GM21529 (cell line): ENCODE data around the gene RAD23A.
"Not testable (repeated sequence)": the region's sequence is repeated elsewhere in the genome, so short reads cannot be mapped to it uniquely, and the experiment has no call there.

ENCODE experiments used
- ATAC-seq: cut with Tn5 transposase; IDR thresholded peaks from one replicate; pipeline ENCODE4 v1.9.1; 2021; ENCODE audit not compliant: unreplicated experiment

The RAD23A gene

DNA sequence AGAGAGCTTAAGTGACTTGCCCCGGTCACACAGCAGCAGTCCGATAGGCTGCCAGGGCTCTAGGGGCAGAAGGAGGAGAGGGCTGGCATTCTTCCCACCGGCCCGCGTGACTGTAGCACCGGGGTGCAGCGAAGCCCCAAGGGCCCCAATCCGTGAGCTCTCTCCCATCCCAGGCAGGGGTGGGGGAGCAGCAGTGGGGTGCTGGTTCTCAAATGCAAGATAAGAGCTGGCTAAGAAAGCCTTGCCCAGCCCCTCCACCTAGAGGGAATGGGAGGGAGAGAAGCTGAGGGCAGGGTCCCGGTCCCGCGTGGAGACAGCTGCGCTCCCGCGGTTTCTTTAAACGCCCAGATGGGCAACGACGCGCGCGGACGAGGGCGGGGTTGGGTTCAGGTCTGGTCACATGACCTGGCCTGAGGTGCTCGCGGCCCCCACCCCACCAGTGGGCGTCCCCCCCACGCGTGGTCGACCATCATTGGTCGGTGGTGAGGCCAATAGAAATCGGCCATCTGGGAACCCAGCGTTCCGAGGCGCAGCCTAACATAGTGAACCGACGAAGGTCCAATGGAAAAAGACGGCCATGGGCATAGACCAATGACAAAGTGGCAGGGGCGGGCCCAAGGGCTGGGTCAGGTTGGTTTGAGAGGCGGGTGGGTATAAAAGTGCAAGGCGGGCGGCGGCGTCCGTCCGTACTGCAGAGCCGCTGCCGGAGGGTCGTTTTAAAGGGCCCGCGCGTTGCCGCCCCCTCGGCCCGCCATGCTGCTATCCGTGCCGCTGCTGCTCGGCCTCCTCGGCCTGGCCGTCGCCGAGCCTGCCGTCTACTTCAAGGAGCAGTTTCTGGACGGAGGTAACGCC lies 7.5 kb upstream of the RAD23A start, which contains the start of gene CALR:
Gene CALR, plus strand, starts transcription at position 683 of the 852 bp plus-strand sequence. Its CDS starts 71 bp downstream, at position 754.
- peak; percentile 81 for ATAC-seq

DNA sequence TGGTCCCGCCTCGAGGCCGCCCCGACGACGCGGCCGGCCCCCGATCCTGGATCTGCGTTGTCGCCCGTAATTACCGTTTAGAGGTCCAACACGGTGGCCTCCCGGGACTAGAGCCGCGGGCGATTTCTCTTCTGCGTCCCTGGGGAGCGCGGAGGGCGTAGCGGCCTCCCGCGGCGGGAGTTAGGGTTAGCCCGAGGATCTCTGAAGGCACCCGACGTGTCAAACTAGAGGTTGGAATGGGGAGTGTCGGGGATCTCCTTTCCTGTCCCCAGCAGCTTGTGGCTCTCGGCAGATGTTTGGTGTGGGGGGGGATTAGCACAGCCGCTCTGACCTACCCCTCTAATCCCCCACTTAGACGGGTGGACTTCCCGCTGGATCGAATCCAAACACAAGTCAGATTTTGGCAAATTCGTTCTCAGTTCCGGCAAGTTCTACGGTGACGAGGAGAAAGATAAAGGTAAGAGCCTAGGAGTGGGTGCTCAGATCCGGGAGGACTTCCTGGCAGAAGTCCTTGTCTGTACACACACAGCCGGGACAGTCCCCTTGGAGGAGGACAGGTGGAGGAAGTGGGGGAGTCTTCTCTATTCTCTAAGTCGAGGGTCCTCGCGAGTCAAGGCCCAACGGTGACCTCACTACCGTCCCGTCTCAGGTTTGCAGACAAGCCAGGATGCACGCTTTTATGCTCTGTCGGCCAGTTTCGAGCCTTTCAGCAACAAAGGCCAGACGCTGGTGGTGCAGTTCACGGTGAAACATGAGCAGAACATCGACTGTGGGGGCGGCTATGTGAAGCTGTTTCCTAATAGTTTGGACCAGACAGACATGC lies 6.7 kb upstream of the RAD23A start:
- peak; percentile 5 for ATAC-seq

DNA sequence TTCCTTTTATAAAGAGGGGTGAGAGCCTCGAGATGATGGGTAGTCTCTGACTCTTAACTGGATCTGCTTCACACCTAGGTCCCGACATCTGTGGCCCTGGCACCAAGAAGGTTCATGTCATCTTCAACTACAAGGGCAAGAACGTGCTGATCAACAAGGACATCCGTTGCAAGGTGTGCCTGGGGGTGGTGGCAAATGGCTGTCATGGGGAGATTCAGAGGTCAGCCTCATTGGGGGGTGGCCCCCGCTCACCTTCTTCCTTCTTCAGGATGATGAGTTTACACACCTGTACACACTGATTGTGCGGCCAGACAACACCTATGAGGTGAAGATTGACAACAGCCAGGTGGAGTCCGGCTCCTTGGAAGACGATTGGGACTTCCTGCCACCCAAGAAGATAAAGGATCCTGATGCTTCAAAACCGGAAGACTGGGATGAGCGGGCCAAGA lies 5.7 kb upstream of the RAD23A start:
- ATAC-seq, result no peak

DNA sequence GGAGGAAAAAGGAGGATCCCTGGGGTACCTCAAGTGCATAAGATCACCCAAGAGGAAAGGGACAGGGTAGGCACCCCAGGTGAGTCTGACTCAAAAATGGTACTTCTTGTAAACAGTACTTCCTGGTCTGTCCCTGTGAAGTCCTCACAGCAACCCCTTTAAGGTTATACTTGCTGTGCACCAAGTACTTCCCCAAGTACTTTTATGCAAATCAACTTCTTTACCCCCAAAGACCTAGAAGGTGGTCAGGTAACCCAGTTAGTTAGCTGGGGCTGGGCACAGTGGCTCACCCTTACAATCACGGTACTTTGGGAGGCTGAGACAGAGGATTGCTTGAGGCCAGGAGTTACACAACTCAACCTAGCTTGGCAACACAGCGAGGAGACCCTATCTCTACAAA lies 4.8 kb upstream of the RAD23A start:
- no peak for ATAC-seq

DNA sequence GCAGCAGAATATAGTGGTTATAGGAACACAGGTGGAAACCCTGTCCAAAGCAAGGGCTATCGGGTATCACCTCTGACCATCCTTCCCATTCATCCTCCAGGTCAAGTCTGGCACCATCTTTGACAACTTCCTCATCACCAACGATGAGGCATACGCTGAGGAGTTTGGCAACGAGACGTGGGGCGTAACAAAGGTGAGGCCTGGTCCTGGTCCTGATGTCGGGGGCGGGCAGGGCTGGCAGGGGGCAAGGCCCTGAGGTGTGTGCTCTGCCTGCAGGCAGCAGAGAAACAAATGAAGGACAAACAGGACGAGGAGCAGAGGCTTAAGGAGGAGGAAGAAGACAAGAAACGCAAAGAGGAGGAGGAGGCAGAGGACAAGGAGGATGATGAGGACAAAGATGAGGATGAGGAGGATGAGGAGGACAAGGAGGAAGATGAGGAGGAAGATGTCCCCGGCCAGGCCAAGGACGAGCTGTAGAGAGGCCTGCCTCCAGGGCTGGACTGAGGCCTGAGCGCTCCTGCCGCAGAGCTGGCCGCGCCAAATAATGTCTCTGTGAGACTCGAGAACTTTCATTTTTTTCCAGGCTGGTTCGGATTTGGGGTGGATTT lies 2.1 kb upstream of the RAD23A start:
- no peak for ATAC-seq

DNA sequence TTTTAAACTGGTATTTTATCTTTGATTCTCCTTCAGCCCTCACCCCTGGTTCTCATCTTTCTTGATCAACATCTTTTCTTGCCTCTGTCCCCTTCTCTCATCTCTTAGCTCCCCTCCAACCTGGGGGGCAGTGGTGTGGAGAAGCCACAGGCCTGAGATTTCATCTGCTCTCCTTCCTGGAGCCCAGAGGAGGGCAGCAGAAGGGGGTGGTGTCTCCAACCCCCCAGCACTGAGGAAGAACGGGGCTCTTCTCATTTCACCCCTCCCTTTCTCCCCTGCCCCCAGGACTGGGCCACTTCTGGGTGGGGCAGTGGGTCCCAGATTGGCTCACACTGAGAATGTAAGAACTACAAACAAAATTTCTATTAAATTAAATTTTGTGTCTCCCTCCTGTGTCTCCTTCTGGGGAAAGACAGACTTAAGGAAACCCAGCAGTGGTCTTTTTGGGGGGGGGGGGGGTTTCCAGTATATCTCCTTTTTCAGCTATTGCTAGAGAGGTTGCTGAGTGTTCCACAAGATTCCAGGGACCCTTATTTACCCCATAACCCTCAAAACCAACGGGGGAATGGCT lies 1.5 kb upstream of the RAD23A start:
- ATAC-seq, result no peak

DNA sequence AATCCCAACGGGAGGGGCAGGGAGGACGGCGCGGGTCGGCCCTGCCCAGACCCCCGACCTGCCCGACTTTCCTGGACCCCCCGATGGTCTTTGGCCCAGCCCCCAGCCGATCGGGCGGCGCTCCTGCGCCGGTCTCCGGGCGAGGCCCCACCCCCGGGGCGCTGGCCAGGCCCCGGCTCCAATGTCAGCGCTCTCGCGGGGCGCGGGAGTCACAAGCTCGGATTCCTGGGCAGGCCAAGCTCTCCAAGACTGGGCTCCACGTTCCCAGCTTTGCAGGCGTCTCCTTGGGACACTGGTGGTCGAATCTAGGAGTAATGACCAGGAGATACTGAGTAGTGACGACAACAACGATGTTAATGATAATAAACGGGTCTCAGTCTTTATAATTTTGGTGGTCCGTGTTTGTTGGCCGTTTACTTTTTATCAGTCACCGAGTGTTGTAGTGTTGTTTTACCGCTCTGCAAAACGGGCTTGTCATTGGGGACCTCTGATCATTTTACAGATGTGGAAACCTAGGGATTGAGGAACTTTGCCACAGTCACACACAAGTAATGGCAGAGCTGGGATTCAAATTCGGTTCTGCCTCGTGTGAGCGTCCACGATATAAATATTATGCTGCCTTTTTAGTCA lies 545 bp downstream of the RAD23A start:
- ATAC-seq, result peak; percentile 37

DNA sequence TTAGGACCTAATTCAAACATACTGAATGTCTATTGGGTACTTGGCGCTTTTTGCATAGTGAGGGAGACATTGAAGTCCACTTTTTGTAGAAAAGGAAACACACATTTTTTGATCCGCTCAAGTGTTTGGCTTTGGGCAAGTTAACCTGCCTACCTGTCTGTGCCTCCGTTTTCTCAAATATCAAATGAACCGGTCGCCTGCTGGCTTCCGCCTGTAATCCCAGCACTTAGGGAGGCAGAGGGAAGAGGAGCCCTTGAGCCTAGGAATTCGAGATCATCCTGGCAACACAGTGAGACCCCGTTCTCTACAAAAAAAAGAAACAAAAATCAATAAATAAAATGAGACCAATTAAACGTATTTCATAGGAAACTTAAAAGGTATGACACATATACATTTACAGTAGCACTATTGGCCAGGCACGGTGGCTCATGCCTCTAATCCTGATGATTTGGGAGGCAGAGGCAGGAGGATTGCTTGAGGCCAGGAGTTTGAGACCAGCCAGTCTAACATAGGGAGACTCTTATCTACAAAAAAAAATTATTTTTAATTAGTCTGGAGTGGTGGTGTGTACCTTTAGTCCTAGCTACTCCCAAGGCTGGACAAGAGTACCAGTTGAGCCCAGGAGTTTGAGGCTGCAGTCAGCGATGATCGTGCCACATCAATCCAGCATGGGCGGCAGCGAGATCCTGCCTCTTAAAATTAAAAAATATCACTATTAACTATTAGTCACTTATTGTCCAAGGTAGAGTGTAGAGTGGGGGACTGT lies 1.3 kb downstream of the RAD23A start:
- ATAC-seq, result no peak

DNA sequence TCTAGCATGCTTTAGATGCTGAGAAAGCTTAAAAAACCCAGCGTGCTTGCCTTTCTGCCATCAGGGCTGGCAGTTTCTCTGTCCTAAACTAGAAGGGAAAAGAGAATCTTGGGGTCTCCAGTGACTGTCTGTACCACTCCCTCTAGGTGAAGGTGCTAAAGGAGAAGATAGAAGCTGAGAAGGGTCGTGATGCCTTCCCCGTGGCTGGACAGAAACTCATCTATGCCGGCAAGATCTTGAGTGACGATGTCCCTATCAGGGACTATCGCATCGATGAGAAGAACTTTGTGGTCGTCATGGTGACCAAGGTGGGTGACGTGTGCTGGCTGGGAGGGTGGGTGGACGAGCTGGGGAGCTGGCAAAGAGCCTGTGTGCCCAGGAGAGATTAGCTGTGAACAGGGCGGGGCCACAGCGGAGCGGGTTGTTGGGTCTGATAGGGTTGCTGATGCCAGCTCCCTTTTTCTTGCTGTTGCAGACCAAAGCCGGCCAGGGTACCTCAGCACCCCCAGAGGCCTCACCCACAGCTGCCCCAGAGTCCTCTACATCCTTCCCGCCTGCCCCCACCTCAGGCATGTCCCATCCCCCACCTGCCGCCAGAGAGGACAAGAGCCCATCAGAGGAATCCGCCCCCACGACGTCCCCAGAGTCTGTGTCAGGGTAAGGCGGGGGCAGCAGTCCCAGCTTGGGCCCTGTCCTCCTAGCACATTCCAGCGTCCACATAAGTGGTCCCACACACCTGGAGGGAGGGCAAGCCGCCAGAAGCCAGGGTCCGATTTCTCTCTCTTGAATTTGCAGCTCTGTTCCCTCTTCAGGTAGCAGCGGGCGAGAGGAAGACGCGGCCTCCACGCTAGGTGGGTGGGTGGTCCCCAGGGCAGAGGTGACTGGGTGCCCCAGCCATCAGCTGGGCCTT lies 2.3 kb downstream of the RAD23A start:
- no peak for ATAC-seq

DNA sequence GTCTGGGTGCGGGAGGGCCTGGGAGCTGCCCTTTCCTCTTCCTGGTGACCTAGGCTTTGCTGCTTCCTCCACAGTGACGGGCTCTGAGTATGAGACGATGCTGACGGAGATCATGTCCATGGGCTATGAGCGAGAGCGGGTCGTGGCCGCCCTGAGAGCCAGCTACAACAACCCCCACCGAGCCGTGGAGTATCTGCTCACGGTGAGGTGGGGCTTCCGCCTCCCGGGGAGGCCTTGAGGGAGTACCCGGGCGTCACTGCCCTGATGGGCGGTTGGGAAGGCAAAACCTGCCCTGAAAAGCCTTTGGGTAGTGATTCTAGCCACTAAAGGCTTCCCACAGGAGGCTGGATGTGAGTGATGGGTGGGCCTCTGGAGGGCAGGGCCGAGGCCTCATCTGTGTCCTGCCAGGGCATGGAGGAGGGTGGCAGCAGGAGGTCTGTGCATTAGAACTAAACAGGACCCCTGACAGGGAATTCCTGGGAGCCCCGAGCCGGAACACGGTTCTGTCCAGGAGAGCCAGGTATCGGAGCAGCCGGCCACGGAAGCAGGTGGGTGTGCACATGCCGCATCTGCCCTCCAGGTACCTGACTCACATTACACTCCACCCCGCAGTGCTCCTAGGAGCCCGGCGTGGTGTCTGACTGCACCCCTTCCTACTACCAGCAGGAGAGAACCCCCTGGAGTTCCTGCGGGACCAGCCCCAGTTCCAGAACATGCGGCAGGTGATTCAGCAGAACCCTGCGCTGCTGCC lies 3.1 kb downstream of the RAD23A start:
- no peak for ATAC-seq

DNA sequence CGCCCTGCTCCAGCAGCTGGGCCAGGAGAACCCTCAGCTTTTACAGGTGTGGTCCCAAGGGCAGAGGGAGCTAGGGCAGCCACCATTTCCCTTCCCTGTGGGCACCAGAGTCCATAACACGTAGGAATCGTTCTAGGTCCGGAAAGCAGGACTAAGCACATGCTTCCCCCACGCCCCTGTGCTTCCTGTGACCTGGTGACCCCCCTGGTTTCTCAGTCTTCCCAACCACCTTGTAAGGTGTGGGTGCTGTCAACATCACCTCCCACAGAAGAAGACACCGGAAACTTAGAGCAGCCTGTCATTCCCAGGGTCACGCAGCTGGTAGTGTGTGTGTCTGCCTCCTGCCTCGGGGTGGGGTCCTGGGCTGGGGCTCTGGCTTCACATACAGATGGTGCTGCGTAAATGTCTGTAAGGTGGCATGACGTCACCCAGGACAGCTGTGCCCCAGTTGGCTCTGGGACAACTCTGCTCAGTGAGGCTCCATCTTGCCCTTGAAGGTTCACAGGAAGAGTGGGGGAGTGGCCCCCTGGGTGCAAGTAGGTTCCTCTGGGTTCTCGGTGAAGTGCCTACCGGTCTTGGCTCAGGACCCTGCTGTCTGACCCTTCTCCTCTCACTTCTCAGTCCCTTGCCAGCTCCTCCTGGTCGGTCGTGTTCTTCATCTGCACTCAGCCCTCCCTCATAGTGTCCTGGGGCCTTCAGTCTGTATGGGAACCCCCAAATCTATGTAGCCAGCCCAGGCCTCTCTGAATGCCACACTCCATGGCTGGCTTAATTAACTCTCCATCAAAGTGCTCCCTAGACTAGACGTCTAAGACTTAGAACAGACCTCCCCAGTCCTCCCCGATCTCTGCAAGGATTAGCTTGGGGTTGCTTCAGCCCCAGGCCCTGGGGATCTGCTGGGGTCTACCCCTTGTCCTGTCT lies 4.0 kb downstream of the RAD23A start:
- ATAC-seq, result no peak

DNA sequence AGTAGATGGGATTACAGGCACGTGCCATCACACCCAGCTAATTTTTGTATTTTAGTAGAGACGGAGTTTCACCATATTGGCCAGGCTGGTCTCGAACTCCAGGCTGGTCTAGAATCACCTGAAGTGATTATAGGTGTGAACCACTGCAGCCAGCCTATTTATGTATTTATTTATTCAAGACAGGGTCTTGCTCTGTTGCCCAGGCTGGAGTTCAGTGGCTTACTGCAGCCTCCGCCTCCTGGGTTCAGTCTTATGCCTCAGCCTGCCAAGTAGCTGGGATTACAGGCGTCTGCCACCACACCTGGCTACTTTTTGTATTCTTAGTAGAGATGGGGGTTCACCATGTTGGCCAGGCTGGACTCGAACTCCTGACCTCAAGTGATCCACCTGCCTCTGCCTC lies 6.4 kb downstream of the RAD23A start:
- not testable (repeated sequence) for ATAC-seq

DNA sequence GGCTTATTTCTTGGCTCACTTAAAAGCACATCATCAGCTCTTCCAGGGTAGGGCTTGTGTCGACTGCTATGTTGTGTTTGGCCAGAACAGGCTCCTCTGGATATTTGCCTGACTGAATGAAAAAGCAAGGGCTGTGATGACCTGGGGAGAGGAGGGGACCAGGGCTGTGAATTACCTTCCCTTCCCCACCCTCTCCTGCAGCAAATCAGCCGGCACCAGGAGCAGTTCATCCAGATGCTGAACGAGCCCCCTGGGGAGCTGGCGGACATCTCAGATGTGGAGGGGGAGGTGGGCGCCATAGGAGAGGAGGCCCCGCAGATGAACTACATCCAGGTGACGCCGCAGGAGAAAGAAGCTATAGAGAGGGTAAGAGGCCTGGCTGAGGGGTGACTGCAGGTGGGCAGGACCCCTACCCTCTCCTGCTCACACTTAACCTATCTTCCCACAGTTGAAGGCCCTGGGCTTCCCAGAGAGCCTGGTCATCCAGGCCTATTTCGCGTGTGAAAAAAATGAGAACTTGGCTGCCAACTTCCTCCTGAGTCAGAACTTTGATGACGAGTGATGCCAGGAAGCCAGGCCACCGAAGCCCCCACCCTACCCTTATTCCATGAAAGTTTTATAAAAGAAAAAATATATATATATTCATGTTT lies 7.0 kb downstream of the RAD23A start:
- no peak for ATAC-seq

DNA sequence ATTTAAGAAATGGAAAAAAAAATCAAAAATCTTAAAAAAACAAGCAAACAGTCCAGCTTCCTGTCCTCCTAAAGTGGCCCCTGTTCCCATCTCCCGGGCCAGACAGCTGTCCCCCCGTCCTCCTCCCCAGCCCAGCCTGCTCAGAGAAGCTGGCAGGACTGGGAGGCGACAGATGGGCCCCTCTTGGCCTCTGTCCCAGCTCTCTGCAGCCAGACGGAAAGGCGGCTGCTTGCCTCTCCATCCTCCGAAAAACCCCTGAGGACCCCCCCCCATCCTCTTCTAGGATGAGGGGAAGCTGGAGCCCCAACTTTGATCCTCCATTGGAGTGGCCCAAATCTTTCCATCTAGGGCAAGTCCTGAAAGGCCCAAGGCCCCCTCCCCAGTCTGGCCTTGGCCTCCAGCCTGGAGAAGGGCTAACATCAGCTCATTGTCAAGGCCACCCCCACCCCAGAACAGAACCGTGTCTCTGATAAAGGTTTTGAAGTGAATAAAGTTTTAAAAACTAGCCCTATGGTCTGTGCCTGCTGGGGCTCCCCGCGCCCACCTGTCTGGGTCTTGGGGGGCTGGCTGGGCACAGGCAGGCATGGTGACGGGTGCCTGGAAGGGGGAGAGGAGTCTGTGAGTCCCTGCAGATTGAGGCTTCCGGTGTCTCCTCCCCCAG lies 7.6 kb downstream of the RAD23A start:
- ATAC-seq, result no peak

DNA sequence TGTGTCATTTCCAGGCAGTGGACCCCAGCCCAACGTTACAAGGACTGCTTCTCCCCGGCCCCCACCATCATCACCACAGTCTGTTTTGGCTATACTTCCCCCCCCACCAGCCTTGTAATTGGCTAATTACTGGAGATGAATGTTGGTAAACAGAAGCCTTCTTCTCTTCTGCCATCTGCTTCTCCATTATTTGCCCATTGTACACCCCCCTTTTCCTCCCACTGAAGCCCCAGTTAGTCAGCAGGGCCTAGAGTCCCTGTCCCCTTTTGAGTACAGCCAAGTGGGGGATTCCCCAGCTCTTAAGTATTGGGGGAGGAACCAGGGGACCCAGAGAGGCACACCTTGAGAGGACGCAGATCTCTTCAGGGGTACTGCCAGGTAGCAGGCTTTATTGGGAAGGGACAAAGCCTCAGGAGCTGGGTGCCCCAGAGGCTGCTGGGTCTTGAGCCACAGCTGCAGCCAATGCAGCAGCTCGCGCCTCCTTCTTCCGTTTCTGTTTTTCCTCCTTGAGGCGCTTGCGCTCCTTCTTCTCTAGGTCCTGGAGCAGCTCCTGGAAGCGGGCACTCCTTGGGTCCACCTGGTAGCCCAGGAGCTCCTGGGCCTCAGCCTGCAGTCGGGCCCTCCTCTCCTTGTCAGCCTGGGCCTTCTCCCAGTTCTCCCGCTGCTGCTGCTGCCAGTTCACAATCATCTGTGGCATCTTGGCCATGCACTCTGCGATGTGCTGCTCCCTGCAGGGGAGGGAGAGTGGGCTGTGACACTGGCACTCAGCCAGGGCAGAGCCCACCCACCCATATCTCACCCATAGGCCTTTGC lies 8.3 kb downstream of the RAD23A start:
- no peak for ATAC-seq
